IMR-90 (cell line): ENCODE results near the gene EVA1C. TPM values are rescaled to one million over a fixed set of nuclear protein-coding genes. Genes with fewer than 3 reads are reported as not detected.

ENCODE experiments used
- ATAC-seq: fragments of 200-7000 bp; cut with Tn5 transposase; 2 replicates; pipeline ENCODE4 v1.9.1; 2020; ENCODE audit warnings: low read depth, mild to moderate bottlenecking, moderate library complexity
- BruUV-seq: library from RNA; stranded (reverse); fragments of 400-500 nt; replicated peaks from 2 replicates; lab custom pipeline; 2021; lab: Mats Ljungman, UMichigan
- CTCF ChIA-PET: fragments of 300-600 bp; formaldehyde crosslinking; extraction: SDS; loops from one replicate; lab custom pipeline; 2021; ENCODE audit warnings: antibody characterized with exemption; lab: Yijun Ruan, JAX
- POLR2A ChIA-PET: fragments of 300-600 bp; sonication (Branson Sonifier 250); formaldehyde crosslinking; loops from one replicate; lab custom pipeline; 2022; ENCODE audit warnings: antibody characterized with exemption; ENCODE audit not compliant: unreplicated experiment; lab: Charles Lee
- DNase-seq: peaks from one replicate; pipeline ENCODE4 v3.0.0; 2013
- H2AFZ ChIP-seq: replicated peaks from 2 replicates; pipeline ENCODE3; 2013; ENCODE audit warnings: low read length, mild to moderate bottlenecking; ENCODE audit not compliant: poor library complexity
- H2AK5ac ChIP-seq: 2 replicates; pipeline ENCODE4 v1.6.1; 2013; ENCODE audit warnings: low read depth, low read length, inconsistent platforms
- H2AK9ac ChIP-seq: replicated peaks from 2 replicates; pipeline ENCODE3; 2013; ENCODE audit warnings: mild to moderate bottlenecking, low read depth, low read length, moderate library complexity; ENCODE audit not compliant: poor library complexity
- H2BK120ac ChIP-seq: 2 replicates; pipeline ENCODE4 v1.6.1; 2013; ENCODE audit warnings: low read depth, low read length, inconsistent platforms
- H2BK15ac ChIP-seq: 3 replicates; pipeline ENCODE4 v1.6.1; 2013; ENCODE audit warnings: low read depth, low read length, inconsistent platforms
- H2BK20ac ChIP-seq: 2 replicates; pipeline ENCODE4 v1.6.1; 2013; ENCODE audit warnings: low read depth, mild to moderate bottlenecking, inconsistent platforms, low read length, moderate library complexity
- H2BK5ac ChIP-seq: 2 replicates; pipeline ENCODE4 v1.6.1; 2013; ENCODE audit warnings: mild to moderate bottlenecking, low read depth, low read length, inconsistent platforms; ENCODE audit not compliant: poor library complexity, severe bottlenecking
- H3K14ac ChIP-seq: replicated peaks from 2 replicates; pipeline ENCODE4 v1.6.1; 2013; ENCODE audit warnings: low read depth, low read length, inconsistent platforms
- H3K18ac ChIP-seq: 2 replicates; pipeline ENCODE4 v1.6.1; 2013; ENCODE audit warnings: low read depth, low read length, control low read depth
- H3K23ac ChIP-seq: 2 replicates; pipeline ENCODE4 v1.6.1; 2013; ENCODE audit warnings: low read depth, low read length, inconsistent platforms
- H3K27ac ChIP-seq: 2 replicates; pipeline ENCODE4 v1.5.1; 2013; ENCODE audit warnings: mild to moderate bottlenecking, control low read depth, low read length; ENCODE audit not compliant: insufficient read depth
- H3K27me3 ChIP-seq: 2 replicates; pipeline ENCODE4 v1.6.1; 2013; ENCODE audit warnings: low read length; ENCODE audit not compliant: control insufficient read depth, insufficient read depth
- H3K36me3 ChIP-seq: 2 replicates; pipeline ENCODE4 v1.6.1; 2013; ENCODE audit warnings: low read length, mixed read lengths; ENCODE audit not compliant: control insufficient read depth, insufficient read depth
- H3K4ac ChIP-seq: 2 replicates; pipeline ENCODE4 v1.6.1; 2013; ENCODE audit warnings: low read depth, low read length, inconsistent platforms
- H3K4me1 ChIP-seq: 2 replicates; pipeline ENCODE4 v1.6.1; 2013; ENCODE audit warnings: low read length, mixed read lengths; ENCODE audit not compliant: control insufficient read depth, insufficient read depth
- H3K4me2 ChIP-seq: 2 replicates; pipeline ENCODE4 v1.6.1; 2013; ENCODE audit warnings: low read depth, mild to moderate bottlenecking, control low read depth, low read length, moderate library complexity
- H3K4me3 ChIP-seq: 2 replicates; pipeline ENCODE4 v1.5.1; 2013; ENCODE audit warnings: low read depth, mild to moderate bottlenecking, control low read depth, low read length, moderate library complexity; ENCODE audit not compliant: insufficient read depth
- H3K56ac ChIP-seq: 2 replicates; pipeline ENCODE4 v1.6.1; 2013; ENCODE audit warnings: low read length, inconsistent platforms; ENCODE audit not compliant: insufficient read depth; ENCODE audit errors: extremely low read depth
- H3K79me1 ChIP-seq, 2 experiments: 2 replicates each; pipeline ENCODE4 v1.6.1; 2013; ENCODE audit warnings: low read length in 2 of 2, inconsistent platforms in 1 of 2, low read depth in 1 of 2
- H3K9ac ChIP-seq: 2 replicates; pipeline ENCODE4 v1.6.1; 2013; ENCODE audit warnings: low read depth, low read length, control low read depth
- H3K9me1 ChIP-seq: 2 replicates; pipeline ENCODE4 v1.6.1; 2013; ENCODE audit warnings: low read length, inconsistent platforms; ENCODE audit not compliant: insufficient read depth
- H3K9me3 ChIP-seq: 2 replicates; pipeline ENCODE4 v1.6.1; 2013; ENCODE audit warnings: low read length; ENCODE audit not compliant: control insufficient read depth, insufficient read depth
- H4K20me1 ChIP-seq: 2 replicates; pipeline ENCODE4 v1.6.1; 2013; ENCODE audit warnings: low read length, inconsistent platforms; ENCODE audit not compliant: insufficient read depth
- H4K5ac ChIP-seq: 2 replicates; pipeline ENCODE4 v1.6.1; 2013; ENCODE audit warnings: mild to moderate bottlenecking, low read depth, low read length, control low read depth
- H4K8ac ChIP-seq, 2 experiments: 2 replicates each; pipeline ENCODE4 v1.6.1; 2013; ENCODE audit warnings: low read depth in 2 of 2, low read length in 2 of 2, control low read depth in 1 of 2, inconsistent platforms in 1 of 2
- H4K91ac ChIP-seq: 2 replicates; pipeline ENCODE4 v1.6.1; 2013; ENCODE audit warnings: low read depth, low read length, inconsistent platforms; ENCODE audit not compliant: insufficient read depth
- BHLHE40 ChIP-seq: fragments of 150-350 bp; IDR thresholded peaks from 2 replicates; pipeline ENCODE4 v1.6.1; 2016; ENCODE audit warnings: mild to moderate bottlenecking, low read depth, low read length
- CEBPB ChIP-seq: IDR thresholded peaks from 2 replicates; pipeline ENCODE4 v1.6.1; 2012; ENCODE audit warnings: low read depth, low read length, improper control_type of control experiment
- CHD1 ChIP-seq: IDR thresholded peaks from 2 replicates; pipeline ENCODE4 v1.6.1; 2012; ENCODE audit warnings: low read depth, low read length, improper control_type of control experiment
- FOS ChIP-seq: fragments of 150-350 bp; IDR thresholded peaks from 2 replicates; pipeline ENCODE4 v1.6.1; 2016; ENCODE audit warnings: low read depth, low read length
- MAFK ChIP-seq: IDR thresholded peaks from 2 replicates; pipeline ENCODE4 v1.6.1; 2012; ENCODE audit warnings: low read depth, low read length, improper control_type of control experiment
- MAZ ChIP-seq: IDR thresholded peaks from 2 replicates; pipeline ENCODE4 v1.6.1; 2012; ENCODE audit warnings: low read depth, mild to moderate bottlenecking, low read length, improper control_type of control experiment, moderate library complexity, borderline replicate concordance
- MXI1 ChIP-seq: IDR thresholded peaks from 2 replicates; pipeline ENCODE4 v1.6.1; 2012; ENCODE audit warnings: low read depth, mild to moderate bottlenecking, low read length, moderate library complexity, borderline replicate concordance
- NFE2L2 ChIP-seq: fragments of 150-350 bp; IDR thresholded peaks from 2 replicates; pipeline ENCODE4 v1.6.1; 2016; ENCODE audit warnings: low read depth, mild to moderate bottlenecking, low read length
- POLR2A ChIP-seq: IDR thresholded peaks from 2 replicates; pipeline ENCODE4 v1.6.1; 2012; ENCODE audit warnings: mild to moderate bottlenecking, low read depth, low read length
- RAD21 ChIP-seq: IDR thresholded peaks from 2 replicates; pipeline ENCODE4 v1.6.1; 2012; ENCODE audit warnings: low read length, improper control_type of control experiment
- RCOR1 ChIP-seq: IDR thresholded peaks from 2 replicates; pipeline ENCODE4 v1.6.1; 2012; ENCODE audit warnings: mild to moderate bottlenecking, low read length, improper control_type of control experiment; ENCODE audit not compliant: insufficient replicate concordance
- RFX5 ChIP-seq: IDR thresholded peaks from 2 replicates; pipeline ENCODE4 v1.8.0; 2012; ENCODE audit warnings: low read depth, mild to moderate bottlenecking, low read length, moderate library complexity
- SMC3 ChIP-seq: fragments of 150-350 bp; IDR thresholded peaks from 2 replicates; pipeline ENCODE4 v1.6.1; 2016; ENCODE audit warnings: low read depth, mild to moderate bottlenecking, antibody characterized with exemption, low read length, moderate library complexity
- WGBS, 2 experiments: methylation state at CpG; one replicate each; pipeline versions ENCODE4 v1.1.5 to v1.1.7; 2013; ENCODE audit warnings: missing lambda C conversion rate in 2 of 2; ENCODE audit not compliant: insufficient read length in 1 of 2; ENCODE audit errors: extremely low coverage in 2 of 2; 5-methylcytosine and 5-hydroxymethylcytosine counted together
- dilution Hi-C: fragments of 300-500 bp; cut with HindIII; formaldehyde crosslinking; loops from one replicate; pipeline ENCODE4 v1.14.3; 2018; ENCODE audit warnings: low sequenced_read_pairs; ENCODE audit not compliant: unreplicated experiment
- in situ Hi-C: fragments of 300-500 bp; cut with MboI; formaldehyde crosslinking; loops from 3 replicates; pipeline ENCODE4 v1.14.3; 2019; ENCODE audit warnings: low sequenced_read_pairs, inconsistent platforms, mixed read lengths
- intact Hi-C: fragments of 100-400 bp; cut with micrococcal nuclease; formaldehyde crosslinking; loops from 2 replicates; pipeline ENCODE4 v1.10.0; 2022
- polyA plus RNA-seq, 3 experiments: library from polyadenylated mRNA; depleted of rRNA; stranded (reverse); fragments of >200 nt; gene quantifications; 2 replicates each; pipeline ENCODE4 v1.2.3, GENCODE V29; 2012; ENCODE audit warnings: low replicate concordance in 1 of 3
- total RNA-seq: library from RNA; depleted of rRNA; stranded (reverse); fragments of >200 nt; gene quantifications from 2 replicates; pipeline ENCODE4 v1.2.3, GENCODE V29; 2012
- TF ChIP-seq, protein P1 (sequence below): fragments of 150-350 bp; IDR thresholded peaks from 2 replicates; pipeline ENCODE4 v1.6.1; 2016; ENCODE audit warnings: low read depth, mild to moderate bottlenecking, low read length, moderate library complexity, borderline replicate concordance
- TF ChIP-seq, protein P2 (sequence below): conservative IDR thresholded peaks from 2 replicates; pipeline ENCODE4 v1.5.1; 2012; ENCODE audit warnings: mild to moderate bottlenecking, low read depth, low read length, improper control_type of control experiment
- TF ChIP-seq, protein P3 (sequence below): fragments of 150-350 bp; IDR thresholded peaks from 2 replicates; pipeline ENCODE4 v1.6.1; 2017; ENCODE audit warnings: mild to moderate bottlenecking, antibody characterized with exemption, low read length, low read depth

The EVA1C gene
- total and polyA plus RNA-seq, 2 of the 4 experiments (the other 2 are of a cell fraction) = 0.72 to 1.1 TPM

DNA sequence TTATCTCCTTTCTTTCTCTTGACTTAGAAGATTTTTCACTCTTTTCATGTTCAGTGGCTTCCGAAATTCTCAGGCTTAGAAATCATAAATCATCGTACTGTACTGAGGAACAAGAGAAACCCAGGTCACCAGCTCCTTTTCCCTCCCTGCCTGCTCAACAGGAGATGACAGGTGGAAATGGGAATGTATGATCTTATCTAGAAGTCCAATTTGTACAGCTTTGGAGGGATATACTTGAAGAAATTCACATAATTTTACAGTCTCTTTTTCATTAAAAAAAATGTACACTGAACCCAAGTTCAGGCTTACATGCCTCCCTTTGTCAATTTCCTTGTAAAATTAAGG lies 11.7 kb downstream of the EVA1C start:
- no peak overlapping the region for H3K23ac ChIP-seq
- H3K4ac ChIP-seq = 0 out of 2 replicates have a peak overlapping the region, but pooled peaks have one; percentile 2
- H4K20me1 ChIP-seq = no peaks in the 10 kb centered on the region
- no peak overlapping the region for H4K5ac ChIP-seq
- no peaks in the 10 kb centered on the region for H3K9me3 ChIP-seq
- H3K9ac ChIP-seq = no peak overlapping the region
- no peak overlapping the region for H3K4me3 ChIP-seq
- in situ Hi-C loops (no loop called here), dilution Hi-C loops (no loop called here), intact Hi-C loops (no loop called here)
- CTCF ChIA-PET = interaction anchor here (0.5 to 0.6 kb wide), 2 partner anchors 55 to 177 kb away, joined by 3 to 6 read pairs; no protein-coding TSS in a partner anchor
- POLR2A ChIA-PET = no interaction called here
- no TSS peak for BruUV-seq
- no CpG with 5 or more reads among the region's 2 CpGs for WGBS, 2 experiments
- no peak overlapping the region; the same call in 1 of the 2 replicates for H4K91ac ChIP-seq
- H3K27me3 ChIP-seq = no peaks in the 10 kb centered on the region
- no peak for TF ChIP-seq FOS
- TF ChIP-seq SMC3 = no peak
- TF ChIP-seq CEBPB = no peak
- no peak for TF ChIP-seq BHLHE40
- TF ChIP-seq CHD1 = no peak
- TF ChIP-seq RCOR1 = no peak
- no peak for TF ChIP-seq RAD21
- TF ChIP-seq MXI1 = no peak
- TF ChIP-seq RFX5 = no peak
- TF ChIP-seq, protein P1, sequence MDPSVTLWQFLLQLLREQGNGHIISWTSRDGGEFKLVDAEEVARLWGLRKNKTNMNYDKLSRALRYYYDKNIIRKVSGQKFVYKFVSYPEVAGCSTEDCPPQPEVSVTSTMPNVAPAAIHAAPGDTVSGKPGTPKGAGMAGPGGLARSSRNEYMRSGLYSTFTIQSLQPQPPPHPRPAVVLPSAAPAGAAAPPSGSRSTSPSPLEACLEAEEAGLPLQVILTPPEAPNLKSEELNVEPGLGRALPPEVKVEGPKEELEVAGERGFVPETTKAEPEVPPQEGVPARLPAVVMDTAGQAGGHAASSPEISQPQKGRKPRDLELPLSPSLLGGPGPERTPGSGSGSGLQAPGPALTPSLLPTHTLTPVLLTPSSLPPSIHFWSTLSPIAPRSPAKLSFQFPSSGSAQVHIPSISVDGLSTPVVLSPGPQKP = no peak
- TF ChIP-seq POLR2A = no peak
- TF ChIP-seq, protein P2, sequence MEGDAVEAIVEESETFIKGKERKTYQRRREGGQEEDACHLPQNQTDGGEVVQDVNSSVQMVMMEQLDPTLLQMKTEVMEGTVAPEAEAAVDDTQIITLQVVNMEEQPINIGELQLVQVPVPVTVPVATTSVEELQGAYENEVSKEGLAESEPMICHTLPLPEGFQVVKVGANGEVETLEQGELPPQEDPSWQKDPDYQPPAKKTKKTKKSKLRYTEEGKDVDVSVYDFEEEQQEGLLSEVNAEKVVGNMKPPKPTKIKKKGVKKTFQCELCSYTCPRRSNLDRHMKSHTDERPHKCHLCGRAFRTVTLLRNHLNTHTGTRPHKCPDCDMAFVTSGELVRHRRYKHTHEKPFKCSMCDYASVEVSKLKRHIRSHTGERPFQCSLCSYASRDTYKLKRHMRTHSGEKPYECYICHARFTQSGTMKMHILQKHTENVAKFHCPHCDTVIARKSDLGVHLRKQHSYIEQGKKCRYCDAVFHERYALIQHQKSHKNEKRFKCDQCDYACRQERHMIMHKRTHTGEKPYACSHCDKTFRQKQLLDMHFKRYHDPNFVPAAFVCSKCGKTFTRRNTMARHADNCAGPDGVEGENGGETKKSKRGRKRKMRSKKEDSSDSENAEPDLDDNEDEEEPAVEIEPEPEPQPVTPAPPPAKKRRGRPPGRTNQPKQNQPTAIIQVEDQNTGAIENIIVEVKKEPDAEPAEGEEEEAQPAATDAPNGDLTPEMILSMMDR = no peak
- no peak for TF ChIP-seq NFE2L2
- no peak for TF ChIP-seq MAZ
- TF ChIP-seq MAFK = no peak
- TF ChIP-seq, protein P3, sequence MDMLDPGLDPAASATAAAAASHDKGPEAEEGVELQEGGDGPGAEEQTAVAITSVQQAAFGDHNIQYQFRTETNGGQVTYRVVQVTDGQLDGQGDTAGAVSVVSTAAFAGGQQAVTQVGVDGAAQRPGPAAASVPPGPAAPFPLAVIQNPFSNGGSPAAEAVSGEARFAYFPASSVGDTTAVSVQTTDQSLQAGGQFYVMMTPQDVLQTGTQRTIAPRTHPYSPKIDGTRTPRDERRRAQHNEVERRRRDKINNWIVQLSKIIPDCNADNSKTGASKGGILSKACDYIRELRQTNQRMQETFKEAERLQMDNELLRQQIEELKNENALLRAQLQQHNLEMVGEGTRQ = no peak
- H4K8ac ChIP-seq = no peak overlapping the region
- H2BK15ac ChIP-seq = no peak overlapping the region
- H3K4me1 ChIP-seq = peaks cover 12% of the 10 kb centered on the region
- no peak overlapping the region for H3K56ac ChIP-seq
- H2BK20ac ChIP-seq = peak overlapping the region; percentile 45; the same call in 1 of the 2 replicates
- H3K27ac ChIP-seq = no peak overlapping the region
- H3K14ac ChIP-seq = 0 out of 2 replicates have a peak overlapping the region, but pooled peaks have one; percentile 1
- no peak overlapping the region for H2AK5ac ChIP-seq
- DNase-seq = no peak
- H3K9me1 ChIP-seq = peaks cover 6% of the 10 kb centered on the region; the same call in 1 of the 2 replicates
- no peak for ATAC-seq
- peaks cover 0 to 5% of the 10 kb centered on the region in 2 experiments; a peak in 1 of 4 replicates for H3K79me1 ChIP-seq
- H3K4me2 ChIP-seq = no peak overlapping the region
- no peak overlapping the region for H2AFZ ChIP-seq
- no peaks in the 10 kb centered on the region for H3K36me3 ChIP-seq
- H2BK5ac ChIP-seq = no peak overlapping the region
- peak overlapping the region; percentile 13; the same call in 1 of the 2 replicates for H3K18ac ChIP-seq
- no peak overlapping the region for H2AK9ac ChIP-seq
- peak overlapping the region; percentile 56; the same call in 1 of the 2 replicates for H2BK120ac ChIP-seq
